HCT116 (cell line): ENCODE data around the gene CIT. TPM values are rescaled to one million over a fixed set of nuclear protein-coding genes. Genes with fewer than 3 reads are reported as not detected.

Experiments used
- ATAC-seq: fragments of 200-7000 bp; cut with Tn5 transposase; 2 replicates; pipeline ENCODE4 v1.9.1; 2020; ENCODE audit warnings: mild to moderate bottlenecking, moderate library complexity
- BruUV-seq: library from RNA; stranded (reverse); fragments of 400-500 nt; replicated peaks from 2 replicates; lab custom pipeline; 2021; lab: Mats Ljungman, UMichigan
- CTCF ChIA-PET: fragments of 300-600 bp; sonication (Branson Sonifier 250); formaldehyde crosslinking; loops from one replicate; lab custom pipeline; 2021; ENCODE audit warnings: antibody characterized with exemption; lab: Charles Lee
- POLR2A ChIA-PET: fragments of 300-600, 350-600 bp; sonication (Branson Sonifier 250); formaldehyde crosslinking; loops from one replicate; lab custom pipeline; 2021; ENCODE audit warnings: antibody characterized with exemption; lab: Charles Lee
- RAD21 ChIA-PET, 2 experiments: fragments of 300-600 bp; sonication (Branson Sonifier 250); formaldehyde crosslinking; loops; one replicate each; lab custom pipeline; 2023; ENCODE audit warnings: low total read pairs in 2 of 2; ENCODE audit not compliant: uncharacterized antibody in 2 of 2, unreplicated experiment in 2 of 2, low non-redundant PET in 1 of 2; lab: Charles Lee
- DNase-seq: peaks from one replicate; pipeline ENCODE4 v3.0.0-alpha.2; 2010; ENCODE audit warnings: low read depth, low spot score
- H2AFZ ChIP-seq: fragments of 200-600 bp; shearing (Covaris generic), sonication (generic); 2 replicates; pipeline ENCODE4 v1.6.1; 2017; ENCODE audit warnings: low read depth, mixed run types, mixed read lengths, antibody characterized with exemption, low read length; ENCODE audit not compliant: poor library complexity, severe bottlenecking
- H3K27ac ChIP-seq: 2 replicates; pipeline ENCODE4 v1.5.1; 2012; ENCODE audit warnings: low read depth, low read length
- H3K27me3 ChIP-seq: fragments of 200-600 bp; sonication (generic); 2 replicates; pipeline ENCODE4 v1.6.1; 2016; ENCODE audit warnings: mixed run types, low read length, mixed read lengths; ENCODE audit not compliant: insufficient read depth
- H3K36me3 ChIP-seq, 2 experiments: fragments of 200-500 bp in 1 of 2; fragments of 200-600 bp in 1 of 2; sonication (Bioruptor generic) in 1 of 2; sonication (generic) in 1 of 2; 2 replicates each; pipeline versions ENCODE4 v1.5.1 to v1.6.1; 2014 to 2016; ENCODE audit warnings: low read length in 2 of 2, inconsistent platforms in 1 of 2, mixed read lengths in 1 of 2, mixed run types in 1 of 2; ENCODE audit not compliant: insufficient read depth in 2 of 2, control insufficient read depth in 1 of 2
- H3K4me1 ChIP-seq, 2 experiments: fragments of 200-600 bp in 1 of 2; sonication (generic) in 1 of 2; 2 replicates each; pipeline versions ENCODE4 v1.5.1 to v1.6.1; 2012 to 2017; ENCODE audit warnings: low read length in 2 of 2, inconsistent platforms in 1 of 2, mild to moderate bottlenecking in 1 of 2, mixed read lengths in 1 of 2, mixed run types in 1 of 2, moderate library complexity in 1 of 2; ENCODE audit not compliant: insufficient read depth in 2 of 2, control insufficient read depth in 1 of 2
- H3K4me2 ChIP-seq: fragments of 200-600 bp; sonication (generic); 2 replicates; pipeline ENCODE4 v1.6.1; 2017; ENCODE audit warnings: mixed run types, low read length, mixed read lengths
- H3K4me3 ChIP-seq, 2 experiments: fragments of 200-600 bp in 1 of 2; sonication (generic) in 1 of 2; replicated peaks in 1 of 2; 2 replicates each; pipeline ENCODE4 v1.5.1; 2011 to 2016; ENCODE audit warnings: low read length in 2 of 2, control low read depth in 1 of 2, low read depth in 1 of 2, mild to moderate bottlenecking in 1 of 2, mixed read lengths in 1 of 2, mixed run types in 1 of 2
- H3K79me2 ChIP-seq: fragments of 200-600 bp; sonication (generic); 2 replicates; pipeline ENCODE4 v1.6.1; 2017; ENCODE audit warnings: mild to moderate bottlenecking, mixed run types, low read length, moderate library complexity, mixed read lengths; ENCODE audit not compliant: insufficient read depth
- H3K9ac ChIP-seq: fragments of 200-600 bp; sonication (generic); 2 replicates; pipeline ENCODE4 v1.6.1; 2016; ENCODE audit warnings: low read length, mixed read lengths
- H3K9me2 ChIP-seq: fragments of 200-600 bp; sonication (generic), shearing (Covaris generic); 2 replicates; pipeline ENCODE4 v1.6.1; 2017; ENCODE audit warnings: mixed run types, mild to moderate bottlenecking, moderate library complexity; ENCODE audit not compliant: insufficient read depth
- H3K9me3 ChIP-seq, 2 experiments: fragments of 200-500 bp in 1 of 2; fragments of 200-600 bp in 1 of 2; sonication (Bioruptor generic) in 1 of 2; sonication (generic) in 1 of 2; 2 replicates each; pipeline ENCODE4 v1.6.1; 2014 to 2017; ENCODE audit warnings: low read length in 2 of 2, mixed read lengths in 2 of 2, inconsistent platforms in 1 of 2, low read depth in 1 of 2, mild to moderate bottlenecking in 1 of 2, mixed run types in 1 of 2, moderate library complexity in 1 of 2; ENCODE audit not compliant: control insufficient read depth in 1 of 2, insufficient read depth in 1 of 2
- H4K20me1 ChIP-seq: fragments of 200-600 bp; sonication (generic), shearing (Covaris generic); 2 replicates; pipeline ENCODE4 v1.6.1; 2017; ENCODE audit warnings: mixed run types, mild to moderate bottlenecking, moderate library complexity; ENCODE audit not compliant: insufficient read depth
- CBX3 ChIP-seq: IDR thresholded peaks from 2 replicates; pipeline ENCODE4 v1.6.1; 2012; ENCODE audit warnings: low read depth
- EGR1 ChIP-seq: IDR thresholded peaks from 2 replicates; pipeline ENCODE4 v1.6.1; 2012; ENCODE audit warnings: low read depth
- ELF1 ChIP-seq: IDR thresholded peaks from 2 replicates; pipeline ENCODE4 v1.6.1; 2012; ENCODE audit warnings: low read depth, borderline replicate concordance
- FOSL1 ChIP-seq: IDR thresholded peaks from 2 replicates; pipeline ENCODE4 v1.6.1; 2012; ENCODE audit warnings: low read depth
- JUND ChIP-seq: IDR thresholded peaks from 2 replicates; pipeline ENCODE4 v1.6.1; 2012
- POLR2AphosphoS5 ChIP-seq: IDR thresholded peaks from 2 replicates; pipeline ENCODE4 v1.6.1; 2011; ENCODE audit warnings: mild to moderate bottlenecking, low read depth, low read length, moderate library complexity
- RAD21 ChIP-seq: IDR thresholded peaks from 2 replicates; pipeline ENCODE4 v1.6.1; 2012; ENCODE audit warnings: low read depth, mild to moderate bottlenecking
- SIN3A ChIP-seq: IDR thresholded peaks from 2 replicates; pipeline ENCODE4 v1.6.1; 2012; ENCODE audit warnings: low read depth
- ZFX ChIP-seq: fragments of 450-650 bp; IDR thresholded peaks from 2 replicates; pipeline ENCODE4 v1.6.1; 2017
- ZNF274 ChIP-seq: fragments of 200-500 bp; sonication (Bioruptor generic); IDR thresholded peaks from 2 replicates; pipeline ENCODE4 v1.6.1; 2014; ENCODE audit warnings: mild to moderate bottlenecking, low read depth, low read length, inconsistent platforms
- intact Hi-C: fragments of 100-400 bp; cut with micrococcal nuclease; formaldehyde crosslinking; loops from 2 replicates; pipeline ENCODE4 v1.10.0; 2022
- total RNA-seq: library from RNA; stranded (reverse); gene quantifications from one replicate; pipeline ENCODE4 v1.2.1, GENCODE V29; 2021; ENCODE audit not compliant: unreplicated experiment
- TF ChIP-seq, protein P1 (sequence below): IDR thresholded peaks from 2 replicates; pipeline ENCODE4 v1.6.1; 2012
- TF ChIP-seq, protein P2 (sequence below): IDR thresholded peaks from 2 replicates; pipeline ENCODE4 v1.6.1; 2012
- TF ChIP-seq, protein P3 (sequence below): IDR thresholded peaks from 2 replicates; pipeline ENCODE4 v1.6.1; 2011; ENCODE audit warnings: mild to moderate bottlenecking, low read length, moderate library complexity; ENCODE audit not compliant: insufficient replicate concordance; ENCODE audit errors: extremely low read depth
- TF ChIP-seq, protein P4 (sequence below): IDR thresholded peaks from 2 replicates; pipeline ENCODE4 v1.6.1; 2012; ENCODE audit warnings: low read depth

CIT gene
- total RNA-seq, 1 experiment from 2014 or later = 54.2 TPM

DNA sequence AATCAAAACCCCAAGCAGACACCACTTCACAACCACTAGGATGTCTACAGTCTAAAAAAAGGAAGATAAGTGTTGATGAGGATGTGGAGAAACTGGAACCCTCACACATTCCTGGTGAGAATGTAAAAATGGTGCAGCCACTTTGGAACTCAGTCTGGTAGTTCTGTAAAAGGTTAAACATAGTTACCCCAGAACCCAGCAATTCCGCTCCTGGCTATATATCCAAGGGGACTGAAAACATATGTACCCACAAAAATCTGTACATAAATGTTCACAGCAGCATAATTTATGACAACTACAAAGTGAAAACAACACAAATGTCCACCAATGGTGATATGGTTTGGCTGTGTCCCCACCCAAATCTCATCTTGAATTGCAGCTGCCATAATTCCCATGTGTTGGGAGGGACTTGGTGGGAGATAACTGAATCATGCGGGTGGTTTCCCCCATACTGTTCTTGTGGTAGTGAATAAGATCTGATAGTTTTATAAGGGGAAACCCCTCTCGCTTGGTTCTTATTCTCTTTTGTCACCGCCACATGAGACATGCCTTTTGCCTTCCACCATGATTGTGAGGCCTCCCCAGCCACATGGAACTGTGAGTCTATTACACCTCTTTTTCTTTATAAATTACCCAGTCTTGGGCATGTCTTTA, 162.4 kb downstream of the CIT start (continued):
- TF ChIP-seq, protein P1, sequence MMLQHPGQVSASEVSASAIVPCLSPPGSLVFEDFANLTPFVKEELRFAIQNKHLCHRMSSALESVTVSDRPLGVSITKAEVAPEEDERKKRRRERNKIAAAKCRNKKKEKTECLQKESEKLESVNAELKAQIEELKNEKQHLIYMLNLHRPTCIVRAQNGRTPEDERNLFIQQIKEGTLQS = no peak
- TF ChIP-seq EGR1 (no peak), SIN3A (no peak), RAD21 (no peak), ZFX (no peak)
- TF ChIP-seq, protein P2, sequence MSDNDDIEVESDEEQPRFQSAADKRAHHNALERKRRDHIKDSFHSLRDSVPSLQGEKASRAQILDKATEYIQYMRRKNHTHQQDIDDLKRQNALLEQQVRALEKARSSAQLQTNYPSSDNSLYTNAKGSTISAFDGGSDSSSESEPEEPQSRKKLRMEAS = no peak

DNA sequence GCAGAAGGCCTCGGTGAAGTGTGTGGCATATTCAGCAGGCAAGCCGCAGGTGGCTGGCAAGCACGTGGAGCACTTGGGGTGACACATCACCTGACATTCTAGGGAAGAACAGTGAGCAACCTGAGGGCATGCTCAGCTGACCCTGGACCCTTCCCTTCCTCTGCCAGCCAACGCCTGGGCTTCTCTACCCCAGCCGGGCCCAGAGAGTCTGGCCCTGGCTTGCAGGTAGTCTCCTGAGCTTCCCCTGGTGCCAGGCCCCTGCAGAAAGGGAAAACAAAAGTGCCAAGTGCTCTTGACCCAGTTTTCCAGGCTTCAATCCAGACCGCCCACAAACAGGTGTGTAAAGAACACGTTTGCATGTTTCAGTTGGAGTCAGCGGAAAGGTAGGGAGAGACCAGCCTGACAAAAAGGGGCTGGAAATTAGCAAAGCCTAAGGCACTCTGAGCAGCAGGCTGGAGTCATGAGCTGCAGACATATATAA, 163.5 kb downstream of the CIT start:
- no peaks in the 10 kb centered on the region for H3K27me3 ChIP-seq
- no peak overlapping the region for H3K9ac ChIP-seq
- BruUV-seq = no TSS peak
- no peaks in the 10 kb centered on the region for H4K20me1 ChIP-seq
- DNase-seq (no peak), ATAC-seq (no peak)
- no peaks in the 10 kb centered on the region for H3K9me3 ChIP-seq
- peaks cover 19 to 29% of the 10 kb centered on the region in 2 experiments for H3K4me1 ChIP-seq
- H2AFZ ChIP-seq = no peak overlapping the region
- intact Hi-C loops = no loop called here
- CTCF ChIA-PET = no interaction called here
- no peaks in the 10 kb centered on the region; the same call in 1 of the 2 replicates for H3K79me2 ChIP-seq
- POLR2A ChIA-PET = no interaction called here
- no peak overlapping the region for H3K4me2 ChIP-seq
- RAD21 ChIA-PET = no interaction called here
- no peak overlapping the region for H3K27ac ChIP-seq
- peaks cover 34 to 63% of the 10 kb centered on the region in 2 experiments for H3K36me3 ChIP-seq
- no peaks in the 10 kb centered on the region for H3K9me2 ChIP-seq
- H3K4me3 ChIP-seq = no peak overlapping the region
- TF ChIP-seq ELF1 (no peak), RAD21 (no peak), ZNF274 (no peak), FOSL1 (no peak), SIN3A (no peak), POLR2AphosphoS5 (no peak), JUND (no peak), EGR1 (no peak), CBX3 (no peak)
- TF ChIP-seq, protein P3, sequence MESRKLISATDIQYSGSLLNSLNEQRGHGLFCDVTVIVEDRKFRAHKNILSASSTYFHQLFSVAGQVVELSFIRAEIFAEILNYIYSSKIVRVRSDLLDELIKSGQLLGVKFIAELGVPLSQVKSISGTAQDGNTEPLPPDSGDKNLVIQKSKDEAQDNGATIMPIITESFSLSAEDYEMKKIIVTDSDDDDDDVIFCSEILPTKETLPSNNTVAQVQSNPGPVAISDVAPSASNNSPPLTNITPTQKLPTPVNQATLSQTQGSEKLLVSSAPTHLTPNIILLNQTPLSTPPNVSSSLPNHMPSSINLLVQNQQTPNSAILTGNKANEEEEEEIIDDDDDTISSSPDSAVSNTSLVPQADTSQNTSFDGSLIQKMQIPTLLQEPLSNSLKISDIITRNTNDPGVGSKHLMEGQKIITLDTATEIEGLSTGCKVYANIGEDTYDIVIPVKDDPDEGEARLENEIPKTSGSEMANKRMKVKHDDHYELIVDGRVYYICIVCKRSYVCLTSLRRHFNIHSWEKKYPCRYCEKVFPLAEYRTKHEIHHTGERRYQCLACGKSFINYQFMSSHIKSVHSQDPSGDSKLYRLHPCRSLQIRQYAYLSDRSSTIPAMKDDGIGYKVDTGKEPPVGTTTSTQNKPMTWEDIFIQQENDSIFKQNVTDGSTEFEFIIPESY = no peak
- TF ChIP-seq, protein P1 = no peak
- TF ChIP-seq, protein P4, sequence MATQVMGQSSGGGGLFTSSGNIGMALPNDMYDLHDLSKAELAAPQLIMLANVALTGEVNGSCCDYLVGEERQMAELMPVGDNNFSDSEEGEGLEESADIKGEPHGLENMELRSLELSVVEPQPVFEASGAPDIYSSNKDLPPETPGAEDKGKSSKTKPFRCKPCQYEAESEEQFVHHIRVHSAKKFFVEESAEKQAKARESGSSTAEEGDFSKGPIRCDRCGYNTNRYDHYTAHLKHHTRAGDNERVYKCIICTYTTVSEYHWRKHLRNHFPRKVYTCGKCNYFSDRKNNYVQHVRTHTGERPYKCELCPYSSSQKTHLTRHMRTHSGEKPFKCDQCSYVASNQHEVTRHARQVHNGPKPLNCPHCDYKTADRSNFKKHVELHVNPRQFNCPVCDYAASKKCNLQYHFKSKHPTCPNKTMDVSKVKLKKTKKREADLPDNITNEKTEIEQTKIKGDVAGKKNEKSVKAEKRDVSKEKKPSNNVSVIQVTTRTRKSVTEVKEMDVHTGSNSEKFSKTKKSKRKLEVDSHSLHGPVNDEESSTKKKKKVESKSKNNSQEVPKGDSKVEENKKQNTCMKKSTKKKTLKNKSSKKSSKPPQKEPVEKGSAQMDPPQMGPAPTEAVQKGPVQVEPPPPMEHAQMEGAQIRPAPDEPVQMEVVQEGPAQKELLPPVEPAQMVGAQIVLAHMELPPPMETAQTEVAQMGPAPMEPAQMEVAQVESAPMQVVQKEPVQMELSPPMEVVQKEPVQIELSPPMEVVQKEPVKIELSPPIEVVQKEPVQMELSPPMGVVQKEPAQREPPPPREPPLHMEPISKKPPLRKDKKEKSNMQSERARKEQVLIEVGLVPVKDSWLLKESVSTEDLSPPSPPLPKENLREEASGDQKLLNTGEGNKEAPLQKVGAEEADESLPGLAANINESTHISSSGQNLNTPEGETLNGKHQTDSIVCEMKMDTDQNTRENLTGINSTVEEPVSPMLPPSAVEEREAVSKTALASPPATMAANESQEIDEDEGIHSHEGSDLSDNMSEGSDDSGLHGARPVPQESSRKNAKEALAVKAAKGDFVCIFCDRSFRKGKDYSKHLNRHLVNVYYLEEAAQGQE = no peak
- TF ChIP-seq, all 23 proteins: peak for 0
